H1 (cell line): ENCODE measurements around the gene TAF3. TPM values are rescaled to one million over a fixed set of nuclear protein-coding genes. Genes with fewer than 3 reads are reported as not detected.

Source experiments
- KDM1A ChIP-seq: fragments of 200-600, 300-600 bp; sonication (generic); IDR thresholded peaks from 2 replicates; pipeline ENCODE4 v1.7.1; 2016; ENCODE audit warnings: mild to moderate bottlenecking, low read length, borderline replicate concordance
- POU5F1 ChIP-seq: IDR thresholded peaks from 2 replicates; pipeline ENCODE4 v1.6.1; 2011; ENCODE audit warnings: low read depth, mild to moderate bottlenecking, low read length, moderate library complexity
- TAF1 ChIP-seq: IDR thresholded peaks from 2 replicates; pipeline ENCODE4 v1.6.1; 2011; ENCODE audit warnings: mild to moderate bottlenecking, low read depth, low read length
- TBP ChIP-seq: IDR thresholded peaks from 2 replicates; pipeline ENCODE4 v1.6.1; 2011; ENCODE audit warnings: low read depth, low read length, improper control_type of control experiment
- polyA plus RNA-seq, 7 experiments: library from polyadenylated mRNA; depleted of rRNA in 3 of 7; stranded (reverse) in 5 of 7; unstranded in 2 of 7; fragments of >200 nt in 5 of 7; fragments of 200-250 nt in 2 of 7; gene quantifications; 1 replicate in 5 of 7; 2 replicates in 1 of 7; 4 replicates in 1 of 7; pipeline versions ENCODE4 v1.2.1 to v1.2.3, GENCODE V29; 2011 to 2013; ENCODE audit warnings: missing spikeins in 2 of 7, mixed read lengths in 2 of 7
- total RNA-seq: library from RNA; stranded (reverse); fragmentation: NEBNext Ultra II Directional; extraction: Animal tissue kit (Norgen Biotek cat#: 25700); gene quantifications from 2 replicates; pipeline ENCODE4 v1.2.1, GENCODE V29; 2021

Gene TAF3
- total and polyA plus RNA-seq, 2 of the 8 experiments (the other 6 are each of a cell fraction or from before 2014, with no cell fraction given), result 1.5 to 11.2 TPM

DNA sequence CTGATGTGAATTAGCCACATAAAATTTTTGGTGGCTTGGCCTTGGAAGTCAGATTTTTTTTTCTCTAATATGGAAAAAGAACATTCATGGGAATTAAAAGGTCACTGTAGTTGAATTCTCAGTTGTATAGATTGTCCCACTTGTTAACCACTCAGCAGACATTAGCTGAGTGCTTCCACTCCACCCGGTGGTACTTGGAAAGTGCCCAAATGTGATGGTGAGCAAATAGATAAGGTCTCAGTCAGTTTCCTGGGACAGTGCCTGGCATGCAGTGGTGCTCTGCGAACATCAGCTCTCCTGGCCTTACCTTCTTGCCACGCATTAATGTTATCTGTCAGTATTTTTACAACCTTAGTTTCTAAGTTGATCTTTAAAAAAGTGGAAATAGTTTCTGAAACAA, 28.9 kb upstream of the TAF3 start (continued):
- TF ChIP-seq TAF1 (no peak), POU5F1 (no peak), TBP (no peak), KDM1A (no peak)
